Measurements from ENCODE around the gene DYNLT2B.

- TF ChIP-seq CTCF (IDR thresholded peaks at IDR 0.05) (no peak), POLR2A (IDR thresholded peaks at IDR 0.05) (no peak)
Observed at GRCh38 chr3:196241704-196242103, 76.3 kb downstream of the DYNLT2B start.
